CD4-positive, alpha-beta T cell treated with Interleukin-1 beta for 1 hour (primary cell): ENCODE data around the gene APBB1IP.
"Not testable (repeated sequence)": the region's sequence is repeated elsewhere in the genome, so short reads cannot be mapped to it uniquely, and the experiment has no call there.

Source experiments
- DNase-seq, 2 donors: peaks; one replicate each; pipeline ENCODE4 v3.0.0-alpha.2; 2020 to 2022

The APBB1IP gene, protein sequence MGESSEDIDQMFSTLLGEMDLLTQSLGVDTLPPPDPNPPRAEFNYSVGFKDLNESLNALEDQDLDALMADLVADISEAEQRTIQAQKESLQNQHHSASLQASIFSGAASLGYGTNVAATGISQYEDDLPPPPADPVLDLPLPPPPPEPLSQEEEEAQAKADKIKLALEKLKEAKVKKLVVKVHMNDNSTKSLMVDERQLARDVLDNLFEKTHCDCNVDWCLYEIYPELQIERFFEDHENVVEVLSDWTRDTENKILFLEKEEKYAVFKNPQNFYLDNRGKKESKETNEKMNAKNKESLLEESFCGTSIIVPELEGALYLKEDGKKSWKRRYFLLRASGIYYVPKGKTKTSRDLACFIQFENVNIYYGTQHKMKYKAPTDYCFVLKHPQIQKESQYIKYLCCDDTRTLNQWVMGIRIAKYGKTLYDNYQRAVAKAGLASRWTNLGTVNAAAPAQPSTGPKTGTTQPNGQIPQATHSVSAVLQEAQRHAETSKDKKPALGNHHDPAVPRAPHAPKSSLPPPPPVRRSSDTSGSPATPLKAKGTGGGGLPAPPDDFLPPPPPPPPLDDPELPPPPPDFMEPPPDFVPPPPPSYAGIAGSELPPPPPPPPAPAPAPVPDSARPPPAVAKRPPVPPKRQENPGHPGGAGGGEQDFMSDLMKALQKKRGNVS

DNA sequence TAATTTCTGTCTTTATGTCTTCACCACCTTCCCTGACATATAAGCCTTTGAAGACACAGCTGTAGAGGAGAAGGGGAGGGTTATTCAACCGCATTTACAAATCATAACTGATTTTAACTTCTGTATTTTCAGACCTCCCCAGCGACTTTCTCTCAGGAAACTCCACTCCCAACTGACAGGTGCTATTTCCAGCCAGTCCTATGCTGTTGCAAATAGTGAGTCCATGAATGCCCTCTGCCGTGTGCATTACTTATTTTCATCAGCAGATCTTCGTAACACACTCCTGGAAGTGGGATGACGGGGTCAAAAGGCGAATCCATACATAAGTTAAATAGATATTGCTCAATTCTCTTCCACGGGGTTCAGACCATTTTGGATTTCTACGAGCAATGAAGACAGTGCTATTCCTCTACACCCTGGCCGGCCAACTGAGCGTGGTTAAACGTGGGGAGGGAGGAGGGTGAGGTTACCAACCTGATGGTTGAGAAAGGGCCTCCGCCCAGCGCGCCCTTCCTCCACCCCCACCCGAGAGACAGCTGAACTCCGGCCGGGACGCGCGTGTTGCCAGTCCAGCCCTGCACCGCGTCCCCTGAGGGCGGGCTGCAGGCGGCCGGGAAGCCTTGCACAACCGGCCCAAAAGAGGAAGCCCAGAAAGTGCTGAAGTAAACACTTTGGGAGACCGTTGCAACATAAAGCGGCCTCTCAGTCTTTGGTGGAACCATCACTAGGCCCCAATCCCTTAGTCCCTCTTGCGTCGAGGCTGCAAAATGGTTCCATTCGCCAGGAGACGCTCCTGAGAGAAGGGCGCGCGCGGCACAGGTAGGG lies at the start of gene APBB1IP:
TSS of gene APBB1IP (plus strand) at position 705 of the 825 bp plus-strand sequence. CDS start 53,986 bp downstream, outside the sequence.
- peak; percentile 55 to 84 for DNase-seq

DNA sequence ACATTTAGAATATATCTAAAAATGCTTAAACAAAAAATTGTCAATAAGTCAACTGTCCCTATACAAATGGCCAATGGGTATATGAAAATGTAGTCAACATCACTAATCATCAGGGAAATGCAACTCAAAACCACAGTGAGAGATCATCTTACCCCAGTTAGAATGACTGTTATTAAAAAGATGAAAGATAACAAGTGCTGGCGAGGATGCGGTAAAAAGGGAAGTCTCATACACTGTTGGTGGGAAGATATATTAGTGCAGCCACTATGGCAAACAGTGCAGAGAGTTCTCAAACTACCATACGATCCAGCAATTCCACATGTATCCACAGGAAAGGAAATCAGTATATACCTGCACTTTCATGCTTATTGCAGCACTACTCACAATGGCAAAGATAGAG lies 48.6 kb upstream of the APBB1IP start:
- DNase-seq: no peak

DNA sequence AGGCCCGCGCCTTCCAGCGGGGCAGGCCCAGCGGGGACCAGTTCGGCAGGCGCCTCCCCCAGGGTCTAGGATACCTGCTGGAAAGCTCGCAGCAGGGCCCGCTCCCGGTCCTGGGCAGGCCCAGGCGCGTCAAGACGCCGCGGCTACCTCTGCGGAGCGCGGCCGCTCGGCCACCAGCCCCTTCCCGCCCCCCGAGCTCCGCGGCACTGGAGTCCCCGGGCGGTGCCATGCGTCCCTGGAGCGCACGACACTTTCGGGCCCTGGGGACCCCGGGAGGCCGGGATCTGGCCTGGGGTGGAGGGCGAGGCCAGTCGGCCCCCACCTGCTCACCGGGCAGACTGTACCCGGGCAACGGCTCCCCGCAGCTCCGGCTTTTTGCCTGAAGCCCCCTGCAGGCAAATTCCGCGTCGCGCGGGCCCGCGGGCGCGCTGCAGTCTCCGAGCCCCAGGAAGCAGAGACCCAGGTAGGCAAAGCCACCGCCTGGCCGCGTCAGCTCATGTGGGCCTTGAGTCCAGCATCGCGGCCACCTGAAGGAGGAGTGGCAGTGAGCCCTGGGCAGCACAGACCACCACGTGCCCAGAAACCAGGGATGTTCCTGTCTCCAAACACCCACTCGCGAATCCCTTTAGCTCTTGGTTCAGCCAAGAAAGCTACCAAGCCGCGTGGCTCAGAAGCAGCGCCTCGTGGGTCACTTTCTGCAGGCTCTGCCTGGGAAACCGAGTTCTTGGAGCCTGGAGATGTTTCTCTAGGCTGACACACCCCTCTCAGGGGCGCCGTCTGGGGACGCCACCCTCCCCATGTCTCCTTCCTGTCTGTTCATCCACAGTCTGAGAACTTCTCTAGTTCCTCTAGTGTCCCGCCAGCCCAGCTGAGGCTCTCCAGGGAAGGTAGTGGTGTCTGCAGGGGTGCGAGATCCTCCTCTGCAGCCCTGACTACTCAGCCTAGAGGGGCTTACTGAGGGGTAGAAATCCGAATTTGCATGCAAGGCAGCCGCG lies 46.1 kb upstream of the APBB1IP start:
- peak in 1 of 2 donors; percentile 16 for DNase-seq

DNA sequence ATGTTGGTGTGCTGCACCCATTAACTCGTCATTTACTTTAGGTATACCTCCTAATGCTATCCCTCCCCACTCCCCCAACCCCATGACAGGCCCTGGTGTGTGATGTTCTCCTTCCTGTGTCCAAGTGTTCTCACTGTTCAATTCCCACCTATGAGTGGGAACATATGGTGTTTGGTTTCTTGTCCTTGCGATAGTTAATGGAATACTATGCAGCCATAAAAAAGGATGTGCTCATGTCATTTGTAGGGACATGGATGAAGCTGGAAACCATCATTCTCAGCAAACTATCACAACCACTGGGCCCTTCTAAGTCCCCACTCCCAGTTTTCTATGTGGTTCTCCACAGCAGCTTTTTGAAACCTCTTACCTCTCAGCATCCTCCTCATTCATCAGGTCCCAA lies 39.8 kb upstream of the APBB1IP start:
- not testable (repeated sequence) for DNase-seq

DNA sequence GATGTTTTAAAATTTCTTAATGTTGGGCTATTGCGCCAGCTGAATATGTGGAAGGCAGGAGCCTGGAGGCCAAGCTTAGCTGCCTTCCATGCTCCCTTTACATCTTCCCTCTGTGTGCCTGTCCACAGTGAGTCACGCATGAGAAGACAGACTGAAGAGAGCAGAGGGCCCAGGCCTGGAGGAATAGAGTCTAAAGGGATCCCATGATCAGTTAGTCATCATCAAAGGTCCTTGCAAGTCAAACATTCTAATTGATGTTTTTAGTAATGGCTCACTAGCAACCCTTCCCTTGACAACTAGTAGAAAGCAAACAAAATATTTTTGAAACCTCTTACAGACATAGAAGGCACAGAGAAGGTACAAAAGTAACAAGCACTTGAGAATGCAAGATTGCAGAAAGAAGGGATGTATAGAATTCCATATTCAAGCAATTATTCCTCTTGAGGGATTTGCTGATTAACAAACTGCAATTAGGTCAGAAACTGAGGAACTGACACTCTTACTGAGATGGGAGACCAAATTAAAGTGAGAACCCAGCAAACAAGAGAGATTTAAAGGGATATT lies 30.7 kb upstream of the APBB1IP start:
- peak in 1 of 2 donors; percentile 55 for DNase-seq

DNA sequence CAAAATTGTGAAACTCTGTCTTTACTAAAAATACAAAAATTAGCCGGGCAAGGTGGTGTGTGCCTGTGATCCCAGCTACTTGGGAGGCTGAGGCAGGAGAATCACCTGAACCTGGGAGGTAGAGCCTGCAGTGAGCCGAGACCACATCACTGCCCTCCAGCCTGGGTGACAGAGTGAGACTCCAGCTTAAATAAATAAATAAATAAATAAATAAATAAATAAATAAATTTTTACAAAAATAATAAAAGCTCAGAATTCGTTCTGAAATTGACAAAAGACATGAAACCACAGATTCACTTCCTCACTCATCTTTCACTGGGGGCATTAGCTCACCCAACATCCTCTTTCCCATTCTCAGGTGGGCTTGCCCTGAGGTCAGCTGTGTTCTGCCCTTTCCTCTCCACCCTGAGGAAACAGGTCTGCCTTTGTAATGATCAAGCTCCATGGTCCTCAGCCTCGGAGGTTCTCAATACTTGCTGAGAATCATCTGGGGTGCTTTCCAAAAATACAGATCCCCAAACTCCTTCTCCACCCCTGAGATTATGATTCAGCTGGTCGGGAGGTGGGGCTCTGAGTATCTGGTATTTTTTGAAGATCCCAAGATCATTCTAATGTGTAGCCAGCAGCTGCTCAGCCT lies 29.2 kb upstream of the APBB1IP start:
- DNase-seq: no peak

DNA sequence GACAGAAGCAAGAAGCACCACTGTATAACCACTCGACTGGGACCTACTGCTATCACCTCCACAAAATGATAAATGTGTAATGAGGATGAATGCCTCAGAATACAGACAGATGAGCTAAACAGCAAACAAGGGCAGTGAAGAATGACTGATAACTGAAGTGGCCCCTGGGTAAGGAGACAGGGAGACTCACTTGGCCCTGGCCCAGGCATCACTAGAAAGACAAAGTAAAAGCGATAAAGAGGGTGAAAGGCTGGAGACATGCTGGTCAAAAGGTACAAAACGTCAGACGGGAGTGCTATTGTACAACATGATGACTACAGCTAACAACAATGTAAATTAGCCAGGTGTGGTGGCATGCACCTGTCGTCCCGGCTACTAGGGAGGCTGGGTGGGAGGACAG lies 27.8 kb upstream of the APBB1IP start:
- DNase-seq: no peak

DNA sequence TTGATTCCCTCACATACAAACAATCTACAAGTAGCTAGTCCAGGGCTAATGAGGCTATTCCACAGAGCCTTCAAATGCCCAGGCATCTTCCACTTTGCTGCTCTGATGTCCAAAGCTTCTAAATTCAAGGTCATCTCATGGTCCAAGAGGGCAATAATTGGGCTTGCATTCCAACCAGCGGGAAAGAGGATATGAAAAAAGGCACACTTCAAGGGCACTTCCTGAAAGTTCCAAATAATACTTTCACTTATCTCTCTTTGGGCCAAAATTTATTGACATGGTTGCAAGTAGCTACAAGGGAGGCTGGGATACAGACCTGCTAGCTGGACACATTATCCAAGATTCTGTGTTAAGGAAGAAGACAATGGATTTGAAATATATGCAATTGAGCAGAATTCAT lies 25.2 kb upstream of the APBB1IP start:
- DNase-seq: no peak

DNA sequence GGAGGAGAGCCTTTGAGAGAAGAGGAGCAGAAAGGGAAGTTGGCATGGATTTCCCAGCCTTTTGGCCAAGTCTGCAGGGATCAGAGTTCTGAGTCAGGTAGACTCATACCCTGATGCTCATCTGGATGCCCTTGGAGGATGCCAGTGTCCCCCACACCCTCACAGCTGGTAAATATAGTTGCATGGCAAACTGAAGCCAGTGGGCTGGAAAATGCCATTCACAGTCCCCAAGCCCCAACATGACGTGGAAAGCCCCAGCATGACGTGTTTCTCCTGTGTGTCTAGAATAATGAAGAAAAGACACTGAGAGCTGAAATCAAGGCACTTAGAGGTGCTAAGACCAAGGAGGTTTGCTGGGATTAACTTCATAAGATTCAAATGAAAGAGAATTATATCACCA lies 24.8 kb upstream of the APBB1IP start:
- no peak for DNase-seq

DNA sequence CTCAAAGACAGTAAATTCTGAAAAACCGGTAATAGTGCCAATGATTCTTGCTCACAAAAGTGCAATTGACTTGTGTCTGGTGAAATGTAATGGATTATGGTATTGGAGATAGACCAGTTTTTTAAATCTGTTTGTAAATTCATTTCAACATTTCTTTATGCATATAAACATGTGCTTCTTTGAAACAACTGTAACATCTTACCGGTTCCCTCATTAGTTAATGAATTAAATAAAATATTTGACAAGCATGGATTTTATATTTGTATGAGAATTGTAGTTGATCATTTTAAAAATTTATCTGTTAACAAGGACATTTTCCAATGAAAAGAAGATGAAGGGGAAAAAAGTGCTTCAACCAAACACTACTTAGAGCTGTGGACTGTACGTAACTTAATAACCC lies 21.0 kb upstream of the APBB1IP start:
- no peak for DNase-seq

DNA sequence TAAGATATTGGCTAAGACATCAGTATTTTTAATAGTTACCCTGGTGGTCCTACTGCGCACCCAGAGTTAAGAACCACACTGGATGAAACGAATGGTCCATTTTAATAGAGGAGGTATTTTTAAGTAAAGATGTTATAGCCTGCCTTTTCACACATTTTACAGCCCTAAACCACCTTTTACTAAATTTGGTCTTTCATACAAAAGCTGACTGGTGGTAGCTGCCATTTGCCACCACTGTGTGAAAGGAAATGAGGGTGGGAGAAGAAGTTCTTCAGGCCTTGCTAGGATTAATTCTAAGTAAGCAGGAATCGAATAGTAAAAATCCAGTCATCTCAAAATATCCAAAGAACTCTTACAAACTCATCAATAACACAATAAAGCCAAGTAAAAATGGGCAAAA lies 15.2 kb upstream of the APBB1IP start:
- DNase-seq: no peak

DNA sequence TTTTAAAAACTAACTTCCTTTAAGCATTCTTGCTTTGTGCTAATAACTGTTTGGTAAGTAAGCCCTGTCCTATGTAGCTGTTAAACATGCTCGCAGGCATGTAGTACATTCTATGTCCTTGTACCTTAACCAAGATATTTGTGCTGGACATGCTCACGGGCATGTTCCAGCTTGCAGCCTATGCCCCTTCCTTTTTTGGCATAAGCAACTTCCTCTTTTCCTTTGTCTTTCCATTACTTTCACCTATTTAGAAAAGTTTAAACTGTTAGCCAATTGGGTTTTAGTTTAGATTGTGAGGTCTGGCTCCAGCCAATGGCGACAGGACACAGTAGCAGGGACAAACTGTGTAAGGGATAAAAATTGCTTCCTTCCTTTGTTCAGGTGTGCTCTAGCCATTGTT lies 14.4 kb upstream of the APBB1IP start:
- no peak for DNase-seq

DNA sequence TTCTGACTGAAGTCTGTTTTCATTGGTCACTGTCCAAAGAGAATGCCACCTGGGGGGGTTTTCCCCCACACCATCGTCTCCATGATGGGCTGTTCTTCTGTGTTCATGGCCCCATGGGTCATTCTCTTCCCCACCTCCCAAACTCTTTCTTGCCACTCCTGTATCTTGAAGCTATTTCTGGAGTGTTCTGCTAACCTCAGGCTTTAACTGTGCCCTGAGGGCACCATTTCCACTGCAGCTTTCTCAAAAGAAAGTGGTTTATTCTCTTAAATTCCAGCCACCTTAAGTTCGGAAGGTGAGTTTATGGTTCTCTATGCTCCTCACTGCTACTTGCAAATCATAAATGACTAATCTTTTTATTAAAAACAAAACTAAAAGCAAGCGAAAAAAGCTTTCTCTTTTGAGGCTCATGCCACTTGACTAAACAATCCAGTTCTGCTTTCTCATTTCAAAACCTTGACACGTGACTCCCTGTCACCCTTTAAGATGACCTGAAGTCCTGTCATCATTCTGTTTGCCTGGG lies 7.4 kb upstream of the APBB1IP start:
- DNase-seq: peak; percentile 44 to 56

DNA sequence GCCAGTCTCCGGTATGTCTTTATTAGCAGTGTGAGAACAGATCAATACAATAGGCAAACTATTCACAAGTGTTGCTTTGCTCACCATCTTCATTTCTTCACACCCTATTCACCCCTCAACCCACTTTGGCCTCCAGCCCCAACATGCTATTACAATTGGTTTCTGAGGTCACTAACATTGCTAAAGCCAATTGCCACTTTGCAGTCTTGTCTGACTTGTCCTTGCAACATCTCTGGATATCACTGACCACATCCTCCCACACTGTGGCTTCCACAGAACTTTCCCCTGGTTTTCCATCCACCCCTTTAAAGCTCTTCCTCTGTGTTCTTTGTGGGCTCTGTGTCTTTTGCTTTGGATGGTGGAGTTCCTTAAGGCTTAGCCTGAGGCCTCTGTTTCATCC lies 5.2 kb upstream of the APBB1IP start:
- DNase-seq: no peak

DNA sequence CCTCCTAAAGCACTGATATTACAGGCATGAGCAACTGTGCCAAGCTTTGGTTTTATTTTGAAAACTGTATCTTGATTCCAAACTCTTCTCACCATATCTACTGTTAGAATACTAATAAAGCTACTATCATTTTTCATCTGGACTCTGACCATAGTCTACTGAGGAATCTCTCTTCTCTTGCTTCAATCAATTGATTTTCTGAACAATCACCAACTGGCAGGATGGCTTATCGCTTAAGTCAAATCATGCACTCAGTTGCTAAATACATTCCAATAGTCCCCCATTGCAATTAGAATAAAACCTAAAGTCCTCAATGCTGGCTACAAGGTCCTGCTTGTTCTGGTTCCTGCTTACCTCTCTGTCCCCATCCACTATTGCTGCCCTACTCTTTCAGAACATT lies 2.3 kb upstream of the APBB1IP start:
- no peak for DNase-seq

DNA sequence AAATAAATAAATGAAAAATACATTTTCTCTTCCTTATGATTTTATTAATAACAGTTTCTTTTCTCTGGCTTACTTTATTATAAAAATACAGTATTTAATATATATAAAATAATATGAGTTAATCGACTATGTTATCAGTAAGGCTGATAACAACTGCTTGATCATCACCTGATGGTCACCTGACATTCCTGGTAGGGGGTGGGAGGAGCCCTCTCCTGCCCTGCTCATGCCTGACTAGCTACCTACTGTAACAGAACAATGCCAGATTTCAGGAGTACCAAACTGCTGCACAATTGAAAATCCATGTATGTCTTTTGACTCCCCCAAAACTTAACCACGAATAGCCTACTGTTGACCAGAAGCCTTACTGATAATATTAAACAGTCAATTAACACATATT lies 1.3 kb upstream of the APBB1IP start:
- no peak for DNase-seq

DNA sequence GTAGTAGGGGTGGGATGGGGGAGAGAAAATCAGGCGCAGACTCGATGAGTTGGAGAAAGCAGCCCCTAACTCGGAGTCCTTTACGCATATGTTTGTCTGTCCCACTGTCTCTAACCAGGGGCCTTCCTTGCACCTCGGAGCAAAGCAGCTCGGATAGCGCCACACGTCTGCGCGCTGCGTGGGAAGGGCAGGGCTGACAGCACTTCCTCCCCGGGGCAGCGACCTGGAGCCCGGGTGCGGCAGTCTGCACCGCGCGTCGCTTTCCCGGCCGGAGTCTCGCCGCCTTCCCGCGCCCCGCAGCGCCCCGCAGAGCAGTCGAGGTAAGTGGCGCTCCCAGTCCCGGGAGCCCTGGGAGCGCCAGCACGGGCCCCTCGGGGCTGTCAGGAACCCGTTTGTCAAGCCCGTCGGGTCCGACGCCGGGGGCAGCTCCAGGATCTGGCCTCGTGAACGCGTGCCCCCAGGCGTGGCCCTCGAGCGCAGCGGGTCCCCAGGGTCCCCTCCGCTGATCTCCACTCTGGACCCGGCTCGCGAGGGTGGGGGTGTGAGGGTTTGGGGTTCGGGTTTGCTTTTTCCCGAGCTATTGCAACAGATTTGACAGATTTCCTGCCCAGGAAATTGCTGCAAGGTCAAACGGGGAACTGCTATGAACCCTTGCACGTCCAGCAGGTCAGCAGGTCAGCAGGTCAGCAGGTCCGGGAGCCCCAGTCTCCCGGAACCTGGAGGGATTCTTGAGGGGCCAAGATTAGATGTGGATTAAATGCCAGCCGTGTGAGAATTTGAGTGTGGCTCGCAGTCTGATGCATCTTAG lies 597 bp downstream of the APBB1IP start:
- peak; percentile 74 to 75 for DNase-seq

DNA sequence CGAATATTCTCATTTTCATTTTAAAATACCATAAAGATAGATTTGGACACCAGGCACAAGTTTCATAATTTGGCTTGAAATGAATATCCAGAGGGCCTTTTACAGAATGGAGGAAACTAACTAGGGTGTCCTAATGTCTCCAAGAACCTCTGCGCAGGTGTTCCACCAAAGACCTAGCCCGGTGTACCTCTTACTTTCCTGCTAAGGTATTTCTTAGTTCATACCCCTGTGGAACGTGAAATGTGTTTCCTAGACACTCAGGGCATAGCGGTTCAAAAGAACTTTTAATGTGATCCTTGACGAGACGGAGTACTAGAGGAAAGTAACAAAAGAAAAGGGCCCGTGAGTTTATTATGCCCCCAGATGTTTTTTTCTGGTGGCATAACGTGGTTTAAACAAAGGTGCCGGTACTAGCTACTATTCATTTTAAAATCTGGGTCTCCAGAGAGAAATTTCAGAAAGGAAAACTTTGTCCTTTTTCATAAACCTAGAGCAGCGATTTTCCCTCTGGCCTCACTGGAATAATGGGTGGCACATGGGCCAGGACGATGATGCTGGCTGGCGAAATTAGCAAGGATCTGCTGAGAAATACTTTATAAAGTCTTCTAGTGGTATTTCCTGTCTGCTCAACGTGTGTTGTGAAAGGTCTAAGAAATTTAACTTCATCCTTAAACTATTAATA lies 1.4 kb downstream of the APBB1IP start:
- peak in 1 of 2 donors; percentile 37 for DNase-seq

DNA sequence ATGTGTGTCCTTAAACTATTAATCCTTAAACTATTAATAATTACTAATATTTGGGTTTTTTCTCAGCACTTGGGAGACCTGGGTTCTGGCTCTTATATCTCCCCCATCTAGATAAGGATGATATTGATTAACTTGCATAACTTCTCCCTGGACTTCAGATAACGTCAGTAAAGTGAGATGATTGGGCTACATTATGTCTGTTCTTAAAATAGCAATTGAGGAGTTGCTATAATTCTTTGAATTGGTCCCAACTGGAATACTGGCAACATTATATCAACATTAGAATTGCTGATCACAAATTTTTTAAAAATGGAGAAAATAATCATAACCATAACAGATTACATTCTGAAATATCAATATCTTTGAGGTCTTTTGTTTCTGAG lies 1.9 kb downstream of the APBB1IP start:
- DNase-seq: no peak
